HepG2 (cell line): ENCODE results near the gene NDUFV1. TPM values are rescaled to one million over a fixed set of nuclear protein-coding genes. Genes with fewer than 3 reads are reported as not detected.

Source experiments
- CAMTA2 ChIP-seq: sonication (generic); formaldehyde crosslinking; IDR thresholded peaks from 2 replicates; pipeline ENCODE4 v1.4.0; 2020; ENCODE audit warnings: mild to moderate bottlenecking, missing genetic modification reagents, borderline replicate concordance
- CC2D1A ChIP-seq: sonication (generic); formaldehyde crosslinking; IDR thresholded peaks from 2 replicates; pipeline ENCODE4 v1.8.1; 2023; ENCODE audit warnings: mild to moderate bottlenecking, missing genetic modification reagents
- CREM ChIP-seq, 2 experiments: sonication (generic) in 1 of 2; formaldehyde crosslinking in 1 of 2; IDR thresholded peaks; 2 replicates each; pipeline versions ENCODE4 v1.4.0 to v1.6.1; 2016 to 2020; ENCODE audit warnings: antibody characterized with exemption in 1 of 2, mild to moderate bottlenecking in 1 of 2, missing genetic modification reagents in 1 of 2
- CSRNP1 ChIP-seq: sonication (generic); formaldehyde crosslinking; IDR thresholded peaks from 2 replicates; pipeline ENCODE4 v1.8.1; 2023; ENCODE audit warnings: mild to moderate bottlenecking, missing genetic modification reagents
- DDIT3 ChIP-seq: sonication (generic); formaldehyde crosslinking; IDR thresholded peaks from 2 replicates; pipeline ENCODE4 v1.4.0; 2020; ENCODE audit warnings: mild to moderate bottlenecking, missing genetic modification reagents
- FOXC1 ChIP-seq: sonication (generic); formaldehyde crosslinking; IDR thresholded peaks from 2 replicates; pipeline ENCODE4 v1.8.0; 2022; ENCODE audit warnings: mild to moderate bottlenecking, missing genetic modification reagents, borderline replicate concordance
- FOXO4 ChIP-seq: sonication (generic); formaldehyde crosslinking; conservative IDR thresholded peaks from 2 replicates; pipeline ENCODE4 v1.8.1; 2023; ENCODE audit warnings: missing genetic modification reagents
- GATAD1 ChIP-seq: IDR thresholded peaks from 2 replicates; pipeline ENCODE4 v1.6.1; 2016; ENCODE audit warnings: missing genetic modification reagents, missing compliant biosample characterization
- GLMP ChIP-seq: sonication (generic); formaldehyde crosslinking; IDR thresholded peaks from 2 replicates; pipeline ENCODE4 v1.9.0; 2021; ENCODE audit warnings: missing genetic modification reagents, mild to moderate bottlenecking, borderline replicate concordance
- HES4 ChIP-seq: sonication (generic); formaldehyde crosslinking; IDR thresholded peaks from 2 replicates; pipeline ENCODE4 v1.9.0; 2021; ENCODE audit warnings: mild to moderate bottlenecking, missing genetic modification reagents, borderline replicate concordance
- HMG20A ChIP-seq: IDR thresholded peaks from 2 replicates; pipeline ENCODE4 v1.6.1; 2016; ENCODE audit warnings: borderline replicate concordance
- MIER2 ChIP-seq: IDR thresholded peaks from 2 replicates; pipeline ENCODE4 v1.6.1; 2016; ENCODE audit warnings: missing biosample characterization, missing genetic modification reagents
- NKX3-1 ChIP-seq: sonication (generic); formaldehyde crosslinking; IDR thresholded peaks from 2 replicates; pipeline ENCODE4 v1.5.0; 2020; ENCODE audit warnings: missing genetic modification reagents
- NR3C1 ChIP-seq: sonication (generic); formaldehyde crosslinking; IDR thresholded peaks from 2 replicates; pipeline ENCODE4 v1.4.0; 2020; ENCODE audit warnings: missing genetic modification reagents
- RFX1 ChIP-seq: fragments of 450-650 bp; IDR thresholded peaks from 2 replicates; pipeline ENCODE4 v1.6.1; 2017
- SRSF1 ChIP-seq: fragments of 200-400 bp; formaldehyde crosslinking; optimal IDR thresholded peaks from 2 replicates; pipeline ENCODE3; 2017; ENCODE audit warnings: mild to moderate bottlenecking, low read depth, low read length, moderate library complexity
- THYN1 ChIP-seq: sonication (generic); formaldehyde crosslinking; IDR thresholded peaks from 2 replicates; pipeline ENCODE4 v1.8.1; 2023; ENCODE audit warnings: low read depth, mild to moderate bottlenecking, moderate library complexity, missing genetic modification reagents, borderline replicate concordance
- TMF1 ChIP-seq: sonication (generic); formaldehyde crosslinking; IDR thresholded peaks from 2 replicates; pipeline ENCODE4 v1.8.1; 2022; ENCODE audit warnings: low read depth, missing genetic modification reagents
- ZNF234 ChIP-seq: sonication (generic); formaldehyde crosslinking; conservative IDR thresholded peaks from 2 replicates; pipeline ENCODE4 v1.5.1; 2020; ENCODE audit warnings: mild to moderate bottlenecking, missing genetic modification reagents
- ZNF235 ChIP-seq: sonication (generic); formaldehyde crosslinking; IDR thresholded peaks from 2 replicates; pipeline ENCODE4 v1.8.1; 2023; ENCODE audit warnings: mild to moderate bottlenecking, missing genetic modification reagents, borderline replicate concordance
- ZNF331 ChIP-seq: sonication (generic); formaldehyde crosslinking; IDR thresholded peaks from 2 replicates; pipeline ENCODE4 v1.4.0; 2020; ENCODE audit warnings: missing genetic modification reagents
- ZNF33B ChIP-seq: sonication (generic); formaldehyde crosslinking; IDR thresholded peaks from 2 replicates; pipeline ENCODE4 v1.5.1; 2020; ENCODE audit warnings: mild to moderate bottlenecking, missing genetic modification reagents
- ZNF430 ChIP-seq: sonication (generic); formaldehyde crosslinking; IDR thresholded peaks from 2 replicates; pipeline ENCODE4 v1.9.0; 2021; ENCODE audit warnings: mild to moderate bottlenecking, missing genetic modification reagents
- ZNF513 ChIP-seq: sonication (generic); formaldehyde crosslinking; conservative IDR thresholded peaks from 2 replicates; pipeline ENCODE4 v1.5.0; 2020; ENCODE audit warnings: missing genetic modification reagents
- ZSCAN25 ChIP-seq: sonication (generic); formaldehyde crosslinking; IDR thresholded peaks from 2 replicates; pipeline ENCODE4 v1.8.0; 2022; ENCODE audit warnings: mild to moderate bottlenecking, missing genetic modification reagents
- polyA plus RNA-seq, 8 experiments: library from polyadenylated mRNA; depleted of rRNA in 3 of 8; stranded (reverse) in 7 of 8; unstranded in 1 of 8; fragments of >200 nt; fragmentation: Illumina TruSeq in 4 of 8; extraction: Trizol in 4 of 8; gene quantifications; 2 replicates each; pipeline versions ENCODE4 v1.2.1 to v1.2.3, GENCODE V29; 2011 to 2016; ENCODE audit warnings: low read depth in 4 of 8, missing spikeins in 1 of 8, mixed read lengths in 1 of 8; ENCODE audit not compliant: insufficient read depth in 1 of 8
- total RNA-seq, 5 experiments: library from RNA; depleted of rRNA; stranded (reverse); fragments of >200 nt; fragmentation: Illumina TruSeq; extraction: Trizol; gene quantifications; 2 replicates each; pipeline ENCODE4 v1.2.3, GENCODE V29; 2016; ENCODE audit warnings: low read depth in 1 of 5

NDUFV1 gene
- total and polyA plus RNA-seq, 2 of the 13 experiments (the other 11 are each of a cell fraction or from before 2014, with no cell fraction given), result 88.9 to 137 TPM

GRCh38 chr11:67606492-67607295 lies at the start of gene NDUFV1 (continued):
- no peak for TF ChIP-seq GLMP (CRISPR knock-in tag)
- no peak for TF ChIP-seq HMG20A
- 0 out of 2 replicates have a peak, but pooled peaks have one; percentile 62 for TF ChIP-seq CAMTA2 (CRISPR knock-in tag)
- TF ChIP-seq ZNF33B, result no peak
- no peak for TF ChIP-seq NR3C1 (CRISPR knock-in tag)
- TF ChIP-seq ZNF430 (CRISPR knock-in tag), result peak; percentile 69; the same call in 1 of the 2 replicates
- no peak for TF ChIP-seq FOXO4 (CRISPR knock-in tag)
- peak; percentile 17; the same call in 1 of the 2 replicates for TF ChIP-seq HES4 (CRISPR knock-in tag)
- no peak for TF ChIP-seq ZNF235 (CRISPR knock-in tag)
- TF ChIP-seq MIER2 (CRISPR knock-in tag), result no peak
- TF ChIP-seq CREM (IDR thresholded peaks at IDR 0.05), result peak; percentile 96
- peak; percentile 88 for TF ChIP-seq CREM (CRISPR knock-in tag; IDR thresholded peaks at IDR 0.05)
- peak; percentile 45; the same call in 1 of the 2 replicates for TF ChIP-seq ZSCAN25 (CRISPR knock-in tag)
- no peak for TF ChIP-seq ZNF234 (CRISPR knock-in tag)
- TF ChIP-seq TMF1 (CRISPR knock-in tag), result no peak
- no peak for TF ChIP-seq SRSF1
- no peak for TF ChIP-seq NKX3-1 (CRISPR knock-in tag)
- no peak for TF ChIP-seq DDIT3
- no peak for TF ChIP-seq CC2D1A (CRISPR knock-in tag)
- no peak for TF ChIP-seq THYN1 (CRISPR knock-in tag)
- TF ChIP-seq GATAD1, result peak; percentile 99
- TF ChIP-seq RFX1, result no peak
- peak; percentile 82 for TF ChIP-seq FOXC1 (CRISPR knock-in tag)
- 0 out of 2 replicates have a peak, but pooled peaks have one; percentile 20 for TF ChIP-seq CSRNP1 (CRISPR knock-in tag)
- TF ChIP-seq ZNF513 (CRISPR knock-in tag), result no peak
- peak; percentile 52; the same call in 1 of the 2 replicates for TF ChIP-seq ZNF331
